DND-41 (cell line): ENCODE measurements around the gene SRRM1.

Source experiments
- ATAC-seq: fragments of 200-7000 bp; cut with Tn5 transposase; 3 replicates; pipeline ENCODE4 v1.9.1; 2021; ENCODE audit warnings: low read depth; ENCODE audit not compliant: insufficient read depth
- DNase-seq: peaks from one replicate; pipeline ENCODE4 v3.0.0-alpha.2; 2020
- H2AFZ ChIP-seq: 2 replicates; pipeline ENCODE4 v1.6.0; 2012; ENCODE audit warnings: low read depth, low read length
- H3K27ac ChIP-seq: 2 replicates; pipeline ENCODE4 v1.5.1; 2012; ENCODE audit warnings: low read length, inconsistent platforms
- H3K27me3 ChIP-seq: fragments of 200-600 bp; sonication (generic); 2 replicates; pipeline ENCODE4 v1.6.0; 2012; ENCODE audit warnings: low read length, mild to moderate bottlenecking, inconsistent platforms; ENCODE audit not compliant: insufficient read depth, poor library complexity
- H3K36me3 ChIP-seq: 2 replicates; pipeline ENCODE4 v1.5.1; 2012; ENCODE audit warnings: low read length, inconsistent platforms; ENCODE audit not compliant: insufficient read depth
- H3K4me1 ChIP-seq: 2 replicates; pipeline ENCODE4 v1.5.1; 2012; ENCODE audit warnings: mild to moderate bottlenecking, low read length; ENCODE audit not compliant: insufficient read depth
- H3K4me2 ChIP-seq: 2 replicates; pipeline ENCODE4 v1.6.0; 2012; ENCODE audit warnings: mild to moderate bottlenecking, moderate library complexity, low read length, inconsistent platforms; ENCODE audit not compliant: insufficient read depth
- H3K4me3 ChIP-seq, 2 experiments: fragments of 200-600 bp in 1 of 2; shearing (Covaris generic) in 1 of 2; 2 replicates each; pipeline ENCODE4 v1.5.1; 2012 to 2016; ENCODE audit warnings: inconsistent platforms in 2 of 2, low read length in 2 of 2, mild to moderate bottlenecking in 2 of 2, low read depth in 1 of 2, moderate library complexity in 1 of 2
- H3K79me2 ChIP-seq: 2 replicates; pipeline ENCODE4 v1.6.0; 2012; ENCODE audit warnings: low read length, inconsistent platforms; ENCODE audit not compliant: insufficient read depth
- H3K9ac ChIP-seq: 2 replicates; pipeline ENCODE4 v1.6.0; 2012; ENCODE audit warnings: low read depth, mild to moderate bottlenecking, inconsistent platforms, low read length, moderate library complexity
- H3K9me3 ChIP-seq: 2 replicates; pipeline ENCODE4 v1.5.1; 2012; ENCODE audit warnings: low read length, moderate library complexity, mild to moderate bottlenecking, inconsistent platforms; ENCODE audit not compliant: insufficient read depth, severe bottlenecking
- H4K20me1 ChIP-seq: 2 replicates; pipeline ENCODE4 v1.6.0; 2012; ENCODE audit warnings: low read length; ENCODE audit not compliant: insufficient read depth
- CTCF ChIP-seq: IDR thresholded peaks from 2 replicates; pipeline ENCODE4 v1.5.1; 2012; ENCODE audit warnings: borderline replicate concordance, low read length, moderate library complexity, mild to moderate bottlenecking; ENCODE audit not compliant: poor library complexity, severe bottlenecking; ENCODE audit errors: extremely low read depth
- EZH2 ChIP-seq: IDR thresholded peaks from 3 replicates; pipeline ENCODE4 v1.6.1; 2012; ENCODE audit warnings: borderline replicate concordance, low read depth, mild to moderate bottlenecking, moderate library complexity, low read length, inconsistent platforms; ENCODE audit not compliant: severe bottlenecking

Gene SRRM1

DNA sequence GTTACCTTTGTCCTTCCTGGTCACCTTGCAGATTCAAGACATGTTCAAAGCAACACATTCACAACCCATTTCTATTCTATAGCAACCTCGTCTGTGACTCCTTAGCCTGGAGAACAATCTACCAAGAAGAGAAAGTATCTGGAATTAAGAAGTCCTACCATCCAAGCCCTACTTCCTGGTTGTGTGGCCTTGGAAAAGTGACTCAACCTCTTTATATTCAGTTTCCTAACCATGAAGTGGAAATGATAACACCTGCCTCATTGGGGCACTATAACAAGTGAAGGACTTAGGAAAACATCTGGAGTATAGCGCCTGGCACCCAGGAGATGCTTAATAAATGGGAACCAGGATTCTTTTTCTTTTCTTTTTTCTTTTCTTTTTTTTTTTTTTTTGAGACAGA is 36.5 kb upstream of the SRRM1 start:
- no peak overlapping the region for H2AFZ ChIP-seq
- H3K27ac ChIP-seq, result no peak overlapping the region
- H3K9me3 ChIP-seq, result no peaks in the 10 kb centered on the region
- no peak for DNase-seq
- H3K4me2 ChIP-seq, result no peak overlapping the region
- no peaks in the 10 kb centered on the region for H4K20me1 ChIP-seq
- TF ChIP-seq CTCF (no peak), EZH2 (no peak)
- no peaks in the 10 kb centered on the region for H3K4me1 ChIP-seq
- H3K27me3 ChIP-seq, result peaks cover 7% of the 10 kb centered on the region
- no peak for ATAC-seq
- H3K9ac ChIP-seq, result no peak overlapping the region
- no peak overlapping the region for H3K4me3 ChIP-seq
- no peaks in the 10 kb centered on the region for H3K36me3 ChIP-seq
- H3K79me2 ChIP-seq, result no peaks in the 10 kb centered on the region

GRCh38 chr1:24609949-24610517 is 33.1 kb upstream of the SRRM1 start:
- ATAC-seq (no peak), DNase-seq (no peak)
- Histone ChIP-seq H2AFZ (no peak overlapping the region), H3K9ac (no peak overlapping the region), H3K27me3 (peaks cover 7% of the 10 kb centered on the region), H4K20me1 (no peaks in the 10 kb centered on the region), H3K4me1 (no peaks in the 10 kb centered on the region), H3K4me2 (no peak overlapping the region), H3K4me3 (no peak overlapping the region), H3K79me2 (no peaks in the 10 kb centered on the region), H3K9me3 (no peaks in the 10 kb centered on the region), H3K27ac (no peak overlapping the region), H3K36me3 (no peaks in the 10 kb centered on the region)
- TF ChIP-seq CTCF (no peak), EZH2 (no peak)

DNA sequence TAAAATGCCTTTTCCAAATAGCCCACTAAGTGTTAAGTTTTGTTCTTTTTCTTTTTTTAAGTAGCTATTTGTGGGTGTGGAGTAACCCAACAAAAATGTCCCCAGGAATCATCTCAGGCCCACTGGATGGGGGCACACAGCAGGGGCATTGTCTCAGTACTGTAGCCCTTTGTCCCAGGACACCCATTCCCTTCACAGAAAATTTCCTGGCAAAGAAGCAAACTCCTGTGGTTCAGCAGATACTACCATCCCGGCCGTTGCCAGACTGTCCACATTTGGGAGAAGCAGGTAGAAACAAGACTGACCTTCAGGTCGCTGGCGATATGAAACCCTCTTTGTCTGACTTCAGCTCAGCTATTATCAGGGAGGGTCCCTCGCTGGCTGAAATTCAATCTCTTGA is 23.7 kb upstream of the SRRM1 start:
- H3K9ac ChIP-seq, result no peak overlapping the region
- TF ChIP-seq EZH2 (no peak), CTCF (no peak)
- no peaks in the 10 kb centered on the region for H4K20me1 ChIP-seq
- H3K27me3 ChIP-seq, result peaks cover 2% of the 10 kb centered on the region
- no peak overlapping the region for H2AFZ ChIP-seq
- H3K36me3 ChIP-seq, result no peaks in the 10 kb centered on the region
- H3K79me2 ChIP-seq, result no peaks in the 10 kb centered on the region
- DNase-seq (no peak), ATAC-seq (no peak)
- H3K4me2 ChIP-seq, result no peak overlapping the region
- no peak overlapping the region for H3K4me3 ChIP-seq
- H3K27ac ChIP-seq, result no peak overlapping the region
- no peaks in the 10 kb centered on the region for H3K9me3 ChIP-seq
- H3K4me1 ChIP-seq, result no peaks in the 10 kb centered on the region

GRCh38 chr1:24620678-24621077 is 22.4 kb upstream of the SRRM1 start:
- no peak overlapping the region for H3K4me3 ChIP-seq
- H3K9ac ChIP-seq, result no peak overlapping the region
- H3K4me2 ChIP-seq, result no peak overlapping the region
- no peak overlapping the region for H3K27ac ChIP-seq
- no peaks in the 10 kb centered on the region for H3K9me3 ChIP-seq
- no peaks in the 10 kb centered on the region for H3K4me1 ChIP-seq
- no peaks in the 10 kb centered on the region for H3K36me3 ChIP-seq
- no peak for TF ChIP-seq EZH2
- TF ChIP-seq CTCF, result no peak
- DNase-seq (no peak), ATAC-seq (no peak)
- H4K20me1 ChIP-seq, result no peaks in the 10 kb centered on the region
- H3K79me2 ChIP-seq, result no peaks in the 10 kb centered on the region
- H2AFZ ChIP-seq, result no peak overlapping the region
- peaks cover 2% of the 10 kb centered on the region for H3K27me3 ChIP-seq
